ENCODE results near the gene FXYD7.

Gene FXYD7

GRCh38 chr19:35106898-35107541 lies 36.0 kb upstream of the FXYD7 start (continued):
- no peak for TF ChIP-seq ZBTB11 (tag by site-specific recombination; conservative IDR thresholded peaks at IDR 0.05; ENCODE audit: low read depth)

GRCh38 chr19:35107545-35107944 lies 35.5 kb upstream of the FXYD7 start:
- ChIA-PET POLR2A (no interaction called here), CTCF (interaction anchor here (0.8 to 2.8 kb wide), 5 partner anchors 9 to 62 kb away, joined by 3 to 14 read pairs (median 3); no protein-coding TSS in a partner anchor)
- Histone ChIP-seq H3K27ac (ENCODE audit: extremely low read depth, low read depth, low read length) (no peak overlapping the region), H3K4me3 (ENCODE audit: low read depth, low read length) (no peak overlapping the region), H3K36me3 (ENCODE audit: control insufficient read depth in 2 of 2, insufficient read depth in 1 of 2, low read length in 2 of 2) (no peaks in the 10 kb centered on the region; a peak in 1 of 3 replicates), H3K9me3 (ENCODE audit: control insufficient read depth, insufficient read depth, low read depth, low read length) (no peaks in the 10 kb centered on the region), H3K4me1 (ENCODE audit: control insufficient read depth, insufficient read depth, low read length) (no peaks in the 10 kb centered on the region)
- TF ChIP-seq ZNF292 (tag by site-specific recombination; IDR thresholded peaks at IDR 0.05; ENCODE audit: borderline replicate concordance, low read depth) = no peak
- TF ChIP-seq KLF1 (tag by site-specific recombination; IDR thresholded peaks at IDR 0.05) = peak; percentile 75
- peak; percentile 92 for TF ChIP-seq ZFHX2 (tag by site-specific recombination; conservative IDR thresholded peaks at IDR 0.05)
- TF ChIP-seq EGR2 (tag by site-specific recombination; IDR thresholded peaks at IDR 0.05; ENCODE audit: low read depth) = peak; percentile 97

- H3K27ac ChIP-seq (ENCODE audit: extremely low read depth, low read depth, low read length) = no peak overlapping the region
- no peaks in the 10 kb centered on the region for H3K4me1 ChIP-seq (ENCODE audit: control insufficient read depth, insufficient read depth, low read length)
- ChIA-PET CTCF (interaction anchor here (0.6 to 1.5 kb wide), 5 partner anchors 15 to 159 kb away, joined by 3 to 5 read pairs (median 3); no protein-coding TSS in a partner anchor), POLR2A (no interaction called here)
- no peaks in the 10 kb centered on the region; a peak in 1 of 3 replicates for H3K36me3 ChIP-seq (ENCODE audit: control insufficient read depth in 2 of 2, insufficient read depth in 1 of 2, low read length in 2 of 2)
- no peaks in the 10 kb centered on the region for H3K9me3 ChIP-seq (ENCODE audit: control insufficient read depth, insufficient read depth, low read depth, low read length)
- TF ChIP-seq ZNF350 (tag by site-specific recombination; IDR thresholded peaks at IDR 0.05) (no peak), ZIC2 (tag by site-specific recombination; IDR thresholded peaks at IDR 0.05) (peak; percentile 63)
- H3K4me3 ChIP-seq (ENCODE audit: low read depth, low read length) = no peak overlapping the region
These were observed 34.3 kb upstream of the FXYD7 start for GRCh38 chr19:35108730-35109129.

- TF ChIP-seq KLF1 (tag by site-specific recombination; IDR thresholded peaks at IDR 0.05) (peak; percentile 45; the same call in 1 of the 2 replicates), SCRT1 (tag by site-specific recombination; IDR thresholded peaks at IDR 0.05; ENCODE audit: borderline replicate concordance) (no peak)
- Histone ChIP-seq H3K36me3 (ENCODE audit: control insufficient read depth in 2 of 2, insufficient read depth in 1 of 2, low read length in 2 of 2) (no peaks in the 10 kb centered on the region; a peak in 1 of 3 replicates), H3K4me1 (ENCODE audit: control insufficient read depth, insufficient read depth, low read length) (no peaks in the 10 kb centered on the region), H3K27ac (ENCODE audit: extremely low read depth, low read depth, low read length) (no peak overlapping the region), H3K9me3 (ENCODE audit: control insufficient read depth, insufficient read depth, low read depth, low read length) (no peaks in the 10 kb centered on the region), H3K4me3 (ENCODE audit: low read depth, low read length) (no peak overlapping the region)
- CTCF ChIA-PET = interaction anchor here (1.5 to 3.2 kb wide), 4 partner anchors 19 to 43 kb away, joined by 5 to 21 read pairs (median 16); no protein-coding TSS in a partner anchor
- POLR2A ChIA-PET = no interaction called here
These were observed 33.5 kb upstream of the FXYD7 start for GRCh38 chr19:35109395-35110112.

GRCh38 chr19:35110974-35111373 lies 32.1 kb upstream of the FXYD7 start:
- no peak overlapping the region for H3K4me3 ChIP-seq (ENCODE audit: low read depth, low read length)
- CTCF ChIA-PET = interaction anchor here (0.6 to 3.2 kb wide), 10 partner anchors 10 to 384 kb away, joined by 3 to 29 read pairs (median 6); partner anchors contain the start of gene LGI4
- peaks cover 1% of the 10 kb centered on the region; the same call in 1 of the 2 replicates for H3K4me1 ChIP-seq (ENCODE audit: control insufficient read depth, insufficient read depth, low read length)
- TF ChIP-seq ZNF513 (tag by site-specific recombination; IDR thresholded peaks at IDR 0.05) (no peak), ZNF776 (tag by site-specific recombination; IDR thresholded peaks at IDR 0.05; ENCODE audit: borderline replicate concordance) (no peak), ZSCAN23 (tag by site-specific recombination; IDR thresholded peaks at IDR 0.05) (no peak), ZNF830 (tag by site-specific recombination; IDR thresholded peaks at IDR 0.05; ENCODE audit: low read depth) (no peak), ZNF121 (tag by site-specific recombination; IDR thresholded peaks at IDR 0.05) (no peak), ZNF416 (tag by site-specific recombination; IDR thresholded peaks at IDR 0.05) (no peak), SCRT1 (tag by site-specific recombination; IDR thresholded peaks at IDR 0.05; ENCODE audit: borderline replicate concordance) (no peak), ZNF837 (tag by site-specific recombination; IDR thresholded peaks at IDR 0.05) (no peak)
- H3K9me3 ChIP-seq (ENCODE audit: control insufficient read depth, insufficient read depth, low read depth, low read length) = no peaks in the 10 kb centered on the region
- no peak overlapping the region for H3K27ac ChIP-seq (ENCODE audit: extremely low read depth, low read depth, low read length)
- no peaks in the 10 kb centered on the region; a peak in 1 of 3 replicates for H3K36me3 ChIP-seq (ENCODE audit: control insufficient read depth in 2 of 2, insufficient read depth in 1 of 2, low read length in 2 of 2)
- POLR2A ChIA-PET = interaction anchor here (0.6 kb wide), 1 partner anchor 172 kb away, joined by 3 read pairs; no protein-coding TSS in a partner anchor
